PC-9 (cell line): ENCODE measurements around the gene CDK13. TPM values are rescaled to one million over a fixed set of nuclear protein-coding genes. Genes with fewer than 3 reads are reported as not detected.

Experiments
- BruUV-seq: library from RNA; stranded (reverse); fragments of 400-500 nt; replicated peaks from 2 replicates; lab custom pipeline; 2021; lab: Mats Ljungman, UMichigan
- CTCF ChIA-PET: fragments of 300-600 bp; sonication (Branson Sonifier 250); formaldehyde crosslinking; loops from one replicate; lab custom pipeline; 2022; ENCODE audit warnings: antibody characterized with exemption; lab: Charles Lee
- POLR2A ChIA-PET: fragments of 300-600 bp; sonication (Branson Sonifier 250); formaldehyde crosslinking; loops from one replicate; lab custom pipeline; 2022; ENCODE audit warnings: antibody characterized with exemption; ENCODE audit not compliant: unreplicated experiment; lab: Charles Lee
- DNase-seq, 2 experiments: peaks; one replicate each; pipeline versions ENCODE4 v3.0.0 to v3.0.0-alpha.2; 2015 to 2022; ENCODE audit warnings: mixed read lengths in 1 of 2
- H2AFZ ChIP-seq: fragments of 200-600 bp; sonication (generic); 2 replicates; pipeline ENCODE4 v1.8.1; 2017; ENCODE audit warnings: antibody characterized with exemption
- H3F3A ChIP-seq: fragments of 200-600 bp; sonication (generic); 2 replicates; pipeline ENCODE4 v1.8.1; 2017; ENCODE audit warnings: antibody characterized with exemption, mild to moderate bottlenecking, low read depth; ENCODE audit not compliant: insufficient read depth
- H3K27ac ChIP-seq: fragments of 200-600 bp; sonication (generic); 2 replicates; pipeline ENCODE4 v1.6.1; 2016; ENCODE audit warnings: mixed run types
- H3K27me3 ChIP-seq: fragments of 200-600 bp; sonication (generic); 2 replicates; pipeline ENCODE4 v1.6.1; 2016; ENCODE audit warnings: low read depth, mixed run types; ENCODE audit not compliant: insufficient read depth
- H3K36me3 ChIP-seq: fragments of 200-600 bp; sonication (generic); 2 replicates; pipeline ENCODE4 v1.6.1; 2016; ENCODE audit warnings: low read depth, mixed run types
- H3K4me1 ChIP-seq: fragments of 200-600 bp; sonication (generic); replicated peaks from 2 replicates; pipeline ENCODE4 v1.6.1; 2016; ENCODE audit warnings: mixed run types; ENCODE audit not compliant: insufficient read depth
- H3K4me2 ChIP-seq: fragments of 200-600 bp; sonication (generic); 2 replicates; pipeline ENCODE4 v1.6.1; 2017; ENCODE audit warnings: mixed run types
- H3K4me3 ChIP-seq: fragments of 200-600 bp; sonication (generic); 2 replicates; pipeline ENCODE4 v1.6.1; 2016; ENCODE audit warnings: mixed run types
- H3K79me2 ChIP-seq: fragments of 200-600 bp; sonication (generic); 2 replicates; pipeline ENCODE4 v1.6.1; 2017; ENCODE audit warnings: low read depth, mixed run types
- H3K9me2 ChIP-seq: fragments of 200-600 bp; sonication (generic); 2 replicates; pipeline ENCODE4 v1.8.1; 2017; ENCODE audit warnings: mild to moderate bottlenecking; ENCODE audit not compliant: insufficient read depth
- H3K9me3 ChIP-seq: fragments of 200-600 bp; sonication (generic); 2 replicates; pipeline ENCODE4 v1.8.1; 2016; ENCODE audit warnings: low read depth; ENCODE audit not compliant: insufficient read depth
- H4K20me1 ChIP-seq: fragments of 200-600 bp; sonication (generic); 2 replicates; pipeline ENCODE4 v1.8.1; 2017; ENCODE audit not compliant: insufficient read depth
- EZH2 ChIP-seq: fragments of 200-600 bp; sonication (generic); IDR thresholded peaks from 2 replicates; pipeline ENCODE4 v1.8.0; 2017; ENCODE audit warnings: antibody characterized with exemption, low read depth
- intact Hi-C: fragments of 100-400 bp; cut with micrococcal nuclease; formaldehyde crosslinking; loops from one replicate; pipeline ENCODE4 v1.10.0; 2022; ENCODE audit not compliant: unreplicated experiment
- total RNA-seq: library from RNA; stranded (reverse); gene quantifications from 2 replicates; pipeline ENCODE4 v1.2.3, GENCODE V29; 2021
- TF ChIP-seq, protein P1 (sequence below): fragments of 200-600 bp; sonication (generic); conservative IDR thresholded peaks from 2 replicates; pipeline ENCODE4 v1.6.1; 2017; ENCODE audit warnings: mixed run types, antibody characterized with exemption, mild to moderate bottlenecking, moderate library complexity

CDK13 gene
- total RNA-seq, 1 experiment from 2014 or later = 80.9 TPM

DNA sequence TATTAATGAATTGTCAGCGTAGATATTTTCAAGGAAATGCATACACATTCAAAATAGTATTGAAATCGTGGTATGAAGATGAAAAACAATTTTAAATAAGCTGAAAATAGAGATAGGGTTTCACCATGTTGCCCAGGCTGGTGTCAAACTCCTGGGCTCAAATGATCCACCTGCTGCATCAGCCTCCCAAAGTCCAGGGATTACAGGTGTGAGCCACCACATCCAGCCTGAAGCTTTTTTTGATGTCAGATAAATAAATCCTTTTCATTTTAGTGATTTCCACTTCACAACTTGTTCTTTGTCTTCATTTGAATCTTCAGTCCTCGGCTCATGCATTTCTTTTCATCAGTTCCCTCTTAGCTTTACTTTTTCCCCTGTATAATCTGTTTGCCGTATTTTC lies 4.6 kb downstream of the CDK13 start:
- peaks cover 7% of the 10 kb centered on the region; the same call in 1 of the 2 replicates for H3F3A ChIP-seq
- no peak for TF ChIP-seq EZH2
- TF ChIP-seq, protein P1, sequence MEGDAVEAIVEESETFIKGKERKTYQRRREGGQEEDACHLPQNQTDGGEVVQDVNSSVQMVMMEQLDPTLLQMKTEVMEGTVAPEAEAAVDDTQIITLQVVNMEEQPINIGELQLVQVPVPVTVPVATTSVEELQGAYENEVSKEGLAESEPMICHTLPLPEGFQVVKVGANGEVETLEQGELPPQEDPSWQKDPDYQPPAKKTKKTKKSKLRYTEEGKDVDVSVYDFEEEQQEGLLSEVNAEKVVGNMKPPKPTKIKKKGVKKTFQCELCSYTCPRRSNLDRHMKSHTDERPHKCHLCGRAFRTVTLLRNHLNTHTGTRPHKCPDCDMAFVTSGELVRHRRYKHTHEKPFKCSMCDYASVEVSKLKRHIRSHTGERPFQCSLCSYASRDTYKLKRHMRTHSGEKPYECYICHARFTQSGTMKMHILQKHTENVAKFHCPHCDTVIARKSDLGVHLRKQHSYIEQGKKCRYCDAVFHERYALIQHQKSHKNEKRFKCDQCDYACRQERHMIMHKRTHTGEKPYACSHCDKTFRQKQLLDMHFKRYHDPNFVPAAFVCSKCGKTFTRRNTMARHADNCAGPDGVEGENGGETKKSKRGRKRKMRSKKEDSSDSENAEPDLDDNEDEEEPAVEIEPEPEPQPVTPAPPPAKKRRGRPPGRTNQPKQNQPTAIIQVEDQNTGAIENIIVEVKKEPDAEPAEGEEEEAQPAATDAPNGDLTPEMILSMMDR = no peak
- peaks cover 83% of the 10 kb centered on the region for H4K20me1 ChIP-seq
- ChIA-PET POLR2A (no interaction called here), CTCF (no interaction called here)
- no peak overlapping the region for H2AFZ ChIP-seq
- no peak for DNase-seq
- H3K4me2 ChIP-seq = peak overlapping the region; percentile 99
- peaks cover 35% of the 10 kb centered on the region for H3K4me1 ChIP-seq
- intact Hi-C loops = loop anchor here (10.0 kb wide), 1 partner anchor 370 kb away; no protein-coding TSS in a partner anchor
- H3K79me2 ChIP-seq = peaks cover 96% of the 10 kb centered on the region
- no peaks in the 10 kb centered on the region for H3K27me3 ChIP-seq
- 0 out of 2 replicates have a peak, but pooled peaks cover 6% of the 10 kb centered on the region for H3K36me3 ChIP-seq
- BruUV-seq = no TSS peak
- H3K9me2 ChIP-seq = no peaks in the 10 kb centered on the region
- H3K9me3 ChIP-seq = no peaks in the 10 kb centered on the region
- no peak overlapping the region for H3K27ac ChIP-seq
- H3K4me3 ChIP-seq = peak overlapping the region; percentile 76

GRCh38 chr7:39958038-39958437 lies 8.0 kb downstream of the CDK13 start:
- Histone ChIP-seq H3K4me3 (no peak overlapping the region), H3K4me1 (peaks cover 35% of the 10 kb centered on the region), H3K27ac (no peak overlapping the region), H3K36me3 (0 out of 2 replicates have a peak, but pooled peaks cover 6% of the 10 kb centered on the region), H3K9me2 (no peaks in the 10 kb centered on the region), H3K27me3 (no peaks in the 10 kb centered on the region), H3K4me2 (no peak overlapping the region), H2AFZ (no peak overlapping the region), H4K20me1 (peaks cover 82% of the 10 kb centered on the region), H3K79me2 (peaks cover 100% of the 10 kb centered on the region), H3K9me3 (no peaks in the 10 kb centered on the region), H3F3A (no peaks in the 10 kb centered on the region)
- CTCF ChIA-PET = interaction anchor here (1.2 kb wide), 1 partner anchor 94 kb away, joined by 3 read pairs; no protein-coding TSS in a partner anchor
- BruUV-seq = no TSS peak
- TF ChIP-seq EZH2 = no peak
- TF ChIP-seq, protein P1 = no peak
- no peak for DNase-seq
- POLR2A ChIA-PET = interaction anchor here (0.6 kb wide), 1 partner anchor 59 kb away, joined by 6 read pairs; no protein-coding TSS in a partner anchor
- intact Hi-C loops = loop anchor here (10.0 kb wide), 1 partner anchor 373 kb away; no protein-coding TSS in a partner anchor

DNA sequence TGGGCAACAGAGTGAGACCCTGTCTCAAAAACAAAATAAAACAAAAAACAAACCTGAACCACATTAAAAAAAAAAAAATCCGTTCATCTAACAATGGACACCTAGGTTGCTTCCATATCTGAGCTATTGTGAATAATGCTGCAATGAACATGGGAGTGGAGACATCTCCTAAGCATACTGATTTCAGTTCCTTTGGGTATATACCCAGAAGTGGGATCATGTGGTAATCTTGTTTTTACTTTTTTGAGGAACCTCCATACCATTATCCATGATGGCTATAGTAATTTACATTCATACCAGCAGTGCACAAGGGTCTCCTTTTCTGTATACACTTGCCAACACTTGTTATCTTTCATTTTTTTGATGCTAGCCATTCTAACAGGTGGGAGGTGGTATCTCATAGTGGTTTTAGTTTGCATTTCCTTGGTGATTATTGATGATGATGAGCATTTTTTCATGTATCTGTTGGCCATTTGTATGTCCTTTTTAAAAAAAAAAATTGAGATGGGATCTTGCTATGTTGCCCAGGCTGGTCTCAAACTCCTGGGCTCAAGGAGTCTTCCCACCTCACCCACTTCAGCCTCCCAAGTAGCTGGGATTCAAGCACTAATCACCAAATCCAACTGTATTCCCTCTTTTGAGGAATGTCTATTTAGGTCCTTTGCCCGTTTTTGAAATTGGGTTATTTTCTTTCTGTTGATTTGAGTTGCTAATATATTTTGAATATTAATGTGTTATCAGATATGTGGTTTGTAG lies 17.5 kb downstream of the CDK13 start:
- CTCF ChIA-PET = no interaction called here
- H3K4me2 ChIP-seq = no peak overlapping the region
- DNase-seq = no peak
- intact Hi-C loops = no loop called here
- POLR2A ChIA-PET = no interaction called here
- no peaks in the 10 kb centered on the region for H3K4me1 ChIP-seq
- H3K36me3 ChIP-seq = no peaks in the 10 kb centered on the region
- H3K79me2 ChIP-seq = peaks cover 98% of the 10 kb centered on the region
- H2AFZ ChIP-seq = no peak overlapping the region
- H3K9me3 ChIP-seq = no peaks in the 10 kb centered on the region
- TF ChIP-seq, protein P1 = no peak
- no peak overlapping the region for H3K4me3 ChIP-seq
- peaks cover 76% of the 10 kb centered on the region for H4K20me1 ChIP-seq
- H3K9me2 ChIP-seq = no peaks in the 10 kb centered on the region
- BruUV-seq = no TSS peak
- H3K27me3 ChIP-seq = no peaks in the 10 kb centered on the region
- no peaks in the 10 kb centered on the region for H3F3A ChIP-seq
- H3K27ac ChIP-seq = no peak overlapping the region
